ENCODE results near the gene GIN1.

DNA sequence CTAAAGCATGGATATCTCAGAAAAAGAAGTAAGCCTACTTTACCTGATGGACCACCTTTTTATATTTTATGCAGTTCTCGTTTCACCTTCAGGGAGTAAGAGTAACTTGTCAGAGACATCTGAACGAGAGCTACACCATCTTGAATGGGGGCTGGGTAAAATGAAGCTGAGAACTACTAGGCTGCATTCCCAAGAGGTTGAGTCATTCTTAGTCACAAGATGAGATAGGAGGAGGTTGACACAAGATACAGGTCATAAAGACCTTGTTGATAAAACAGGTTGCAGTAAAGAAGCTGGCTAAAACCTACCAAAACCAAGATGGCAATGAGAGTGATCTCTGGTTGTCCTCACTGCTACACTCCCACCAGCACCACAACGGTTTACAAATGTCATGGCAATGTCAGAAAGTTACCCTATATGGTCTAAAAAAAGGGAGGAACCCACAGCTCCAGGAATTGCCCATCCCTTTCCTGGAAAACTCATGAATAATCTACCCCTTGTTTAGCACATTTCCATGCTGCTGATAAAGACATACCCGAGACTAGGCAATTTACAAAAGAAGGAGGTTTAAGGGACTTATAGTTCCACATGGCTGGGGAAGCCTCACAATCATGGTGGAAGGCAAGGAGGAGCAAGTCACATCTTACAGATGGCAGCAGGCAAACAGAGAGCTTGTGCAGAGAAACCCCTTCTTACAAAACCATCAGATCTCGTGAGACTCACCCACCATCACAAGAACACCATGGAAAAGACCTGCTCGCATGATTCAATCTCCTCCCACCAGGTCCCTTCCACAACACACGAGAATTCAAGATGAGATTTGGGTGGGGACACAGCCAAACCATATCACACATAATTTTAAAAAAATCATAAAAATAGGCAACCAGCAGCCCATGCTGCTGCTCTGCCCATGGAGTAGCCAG, 62.5 kb downstream of the GIN1 start:
- no peak for TF ChIP-seq CTCF (conservative IDR thresholded peaks at IDR 0.05; ENCODE audit: low read depth, low read length)
- TF ChIP-seq, protein P1, sequence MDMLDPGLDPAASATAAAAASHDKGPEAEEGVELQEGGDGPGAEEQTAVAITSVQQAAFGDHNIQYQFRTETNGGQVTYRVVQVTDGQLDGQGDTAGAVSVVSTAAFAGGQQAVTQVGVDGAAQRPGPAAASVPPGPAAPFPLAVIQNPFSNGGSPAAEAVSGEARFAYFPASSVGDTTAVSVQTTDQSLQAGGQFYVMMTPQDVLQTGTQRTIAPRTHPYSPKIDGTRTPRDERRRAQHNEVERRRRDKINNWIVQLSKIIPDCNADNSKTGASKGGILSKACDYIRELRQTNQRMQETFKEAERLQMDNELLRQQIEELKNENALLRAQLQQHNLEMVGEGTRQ (IDR thresholded peaks at IDR 0.05; ENCODE audit: low read depth, low read length) = no peak
- TF ChIP-seq CEBPB (IDR thresholded peaks at IDR 0.05; ENCODE audit: low read depth, low read length) = no peak
- TF ChIP-seq RCOR1 (IDR thresholded peaks at IDR 0.05; ENCODE audit: insufficient replicate concordance, low read length) = no peak
- no peak for TF ChIP-seq MAFK (IDR thresholded peaks at IDR 0.05; ENCODE audit: low read depth, low read length)
- no peak for TF ChIP-seq MAZ (IDR thresholded peaks at IDR 0.05; ENCODE audit: borderline replicate concordance, low read depth, low read length)
- no peak for TF ChIP-seq RAD21 (IDR thresholded peaks at IDR 0.05; ENCODE audit: low read length)
- no peak for TF ChIP-seq BHLHE40 (IDR thresholded peaks at IDR 0.05; ENCODE audit: low read depth, low read length)
- TF ChIP-seq, protein P2, sequence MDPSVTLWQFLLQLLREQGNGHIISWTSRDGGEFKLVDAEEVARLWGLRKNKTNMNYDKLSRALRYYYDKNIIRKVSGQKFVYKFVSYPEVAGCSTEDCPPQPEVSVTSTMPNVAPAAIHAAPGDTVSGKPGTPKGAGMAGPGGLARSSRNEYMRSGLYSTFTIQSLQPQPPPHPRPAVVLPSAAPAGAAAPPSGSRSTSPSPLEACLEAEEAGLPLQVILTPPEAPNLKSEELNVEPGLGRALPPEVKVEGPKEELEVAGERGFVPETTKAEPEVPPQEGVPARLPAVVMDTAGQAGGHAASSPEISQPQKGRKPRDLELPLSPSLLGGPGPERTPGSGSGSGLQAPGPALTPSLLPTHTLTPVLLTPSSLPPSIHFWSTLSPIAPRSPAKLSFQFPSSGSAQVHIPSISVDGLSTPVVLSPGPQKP (IDR thresholded peaks at IDR 0.05; ENCODE audit: borderline replicate concordance, low read depth, low read length) = no peak
- no peak for TF ChIP-seq RFX5 (IDR thresholded peaks at IDR 0.05; ENCODE audit: low read depth, low read length)

Measured in IMR-90 (cell line).